Left renal cortex interstitium (tissue), 4 donors: ENCODE measurements around the gene LRMDA. TPM values are rescaled to one million over a fixed set of nuclear protein-coding genes. Genes with fewer than 3 reads are reported as not detected.

ENCODE experiments used
- DNase-seq, 4 donors: peaks; one replicate each; pipeline ENCODE4 v3.0.0-alpha.2; 2013; ENCODE audit warnings: low read depth in 4 of 4, low spot score in 2 of 4, missing footprints in 1 of 4
- polyA plus RNA-seq, 4 donors: library from polyadenylated mRNA; unstranded; fragments of 120-200 nt; gene quantifications; one replicate each; pipeline ENCODE4 v1.2.1, GENCODE V29; 2013; ENCODE audit not compliant: insufficient read length in 4 of 4

LRMDA gene
- polyA plus RNA-seq, 4 donors: 15.3 to 23.5 (median 21.1) TPM

DNA sequence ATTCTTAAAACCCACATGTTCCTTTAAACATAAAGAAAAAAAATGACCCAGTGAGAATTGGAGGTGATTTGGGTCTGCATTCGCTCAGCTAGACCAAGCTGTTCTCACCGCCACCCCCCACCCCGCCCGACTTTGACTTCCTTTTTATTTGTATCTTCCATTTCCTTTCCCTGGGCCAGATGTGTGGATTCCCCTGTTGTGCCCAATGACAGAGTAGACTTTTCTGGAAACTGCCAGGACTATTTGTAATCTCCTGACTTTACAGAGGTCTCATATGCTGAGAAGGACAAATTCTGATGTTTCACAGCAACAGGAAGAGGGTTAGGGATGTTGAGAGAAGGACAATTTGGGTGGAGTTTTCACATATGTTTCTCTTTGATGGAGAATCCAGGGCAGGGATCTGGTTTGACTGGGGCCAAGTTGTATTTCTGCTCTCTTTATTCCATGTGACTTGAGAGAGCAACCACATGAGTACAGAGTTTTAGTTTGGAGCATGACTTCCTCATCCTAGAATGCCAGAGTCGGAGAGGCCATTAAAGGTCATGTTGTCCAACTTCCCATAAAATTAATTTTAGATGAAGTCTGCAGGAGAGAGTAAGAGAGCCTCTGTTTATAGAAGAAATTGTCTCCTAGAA lies 1023.2 kb downstream of the LRMDA start:
- DNase-seq: no peak

DNA sequence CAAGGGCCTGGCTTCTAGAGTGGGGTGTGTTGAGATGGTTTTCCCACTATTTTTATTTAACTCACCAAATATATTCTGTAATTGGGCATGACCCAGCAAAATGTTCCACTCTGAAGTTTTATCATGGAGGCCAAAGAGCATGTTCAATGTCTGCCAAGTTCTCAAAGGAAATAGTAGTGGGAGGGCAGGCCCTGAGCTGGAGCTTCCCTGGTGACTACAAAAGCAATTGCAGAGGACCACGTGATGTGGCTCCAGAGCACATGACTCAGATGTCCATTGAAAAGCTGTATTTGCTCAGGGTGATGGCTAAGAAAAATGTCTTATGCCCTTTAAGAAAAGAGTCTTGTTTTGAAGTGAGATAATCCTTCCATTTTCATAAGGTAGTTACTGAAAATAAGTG lies 1024.8 kb downstream of the LRMDA start:
- DNase-seq: no peak

DNA sequence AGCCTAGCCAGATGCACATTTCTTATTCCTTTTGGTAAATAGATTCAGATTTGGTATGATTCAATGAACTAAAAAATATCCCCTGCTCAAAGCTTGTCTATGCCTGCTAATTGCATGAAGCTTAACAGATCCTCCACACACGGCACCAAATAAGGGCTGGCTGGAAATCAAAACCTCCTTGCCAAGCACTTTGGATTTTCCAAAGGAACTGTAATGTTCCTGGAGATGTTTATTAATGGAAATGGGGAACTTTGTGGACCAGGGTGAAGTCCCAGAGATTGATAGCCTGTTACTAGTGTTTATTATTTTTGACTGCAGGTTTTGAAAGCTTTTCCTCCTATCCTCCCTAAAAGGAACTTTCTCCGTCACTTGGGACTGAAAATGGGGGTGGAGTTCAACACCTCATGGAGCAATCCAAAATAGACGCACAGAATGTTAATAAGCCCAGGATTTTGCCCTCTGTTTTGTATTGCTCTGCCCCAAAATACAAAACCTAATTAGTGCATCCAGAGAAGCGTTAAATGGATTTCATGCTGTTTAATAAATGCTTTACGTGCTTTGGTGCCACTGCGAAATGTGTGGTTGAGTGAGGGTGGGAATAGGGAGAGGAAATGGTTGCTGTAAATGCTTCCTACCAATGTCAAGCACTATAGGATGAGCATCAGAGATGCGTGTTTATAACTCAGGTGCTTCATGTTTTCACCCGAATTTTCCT lies 1027.7 kb downstream of the LRMDA start:
- no peak for DNase-seq

DNA sequence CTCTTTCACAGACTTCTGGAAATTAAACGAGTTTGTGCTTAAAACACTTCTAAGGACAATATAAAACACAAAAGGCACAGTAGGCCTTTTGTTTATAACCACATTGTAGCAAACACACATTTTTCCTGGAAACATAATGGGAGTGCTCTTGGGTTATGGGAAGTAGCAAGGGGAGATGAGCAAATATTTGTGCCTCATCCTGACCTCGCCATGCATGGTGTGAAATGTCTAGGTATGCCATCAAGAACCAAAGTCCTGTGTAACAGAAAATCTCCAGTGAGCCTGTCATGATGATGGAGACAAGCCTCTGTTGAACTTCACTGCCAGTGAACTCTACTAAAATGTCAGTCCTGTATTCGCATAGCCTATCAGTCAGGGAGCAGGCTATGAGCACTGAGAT lies 1029.6 kb downstream of the LRMDA start:
- DNase-seq: no peak

DNA sequence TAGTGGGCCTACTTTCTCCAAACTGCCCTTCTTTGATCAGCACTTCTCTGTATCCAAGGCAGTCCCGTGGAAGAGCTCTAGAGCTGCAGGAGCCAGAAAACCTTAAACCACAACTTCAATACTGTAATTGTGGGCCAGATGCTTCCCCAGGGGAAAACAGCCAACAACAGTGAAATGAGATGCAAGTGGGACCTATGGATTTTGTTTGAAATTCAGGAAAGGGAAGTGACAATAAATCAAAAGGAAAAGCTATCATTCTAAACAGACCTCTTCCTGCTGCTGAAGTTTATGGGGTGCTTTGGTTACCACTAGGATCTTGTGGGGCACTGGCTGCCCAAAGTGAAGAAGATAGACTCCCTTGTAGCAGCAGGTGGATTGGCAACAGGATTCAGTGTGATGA lies 1031.7 kb downstream of the LRMDA start:
- DNase-seq: no peak

DNA sequence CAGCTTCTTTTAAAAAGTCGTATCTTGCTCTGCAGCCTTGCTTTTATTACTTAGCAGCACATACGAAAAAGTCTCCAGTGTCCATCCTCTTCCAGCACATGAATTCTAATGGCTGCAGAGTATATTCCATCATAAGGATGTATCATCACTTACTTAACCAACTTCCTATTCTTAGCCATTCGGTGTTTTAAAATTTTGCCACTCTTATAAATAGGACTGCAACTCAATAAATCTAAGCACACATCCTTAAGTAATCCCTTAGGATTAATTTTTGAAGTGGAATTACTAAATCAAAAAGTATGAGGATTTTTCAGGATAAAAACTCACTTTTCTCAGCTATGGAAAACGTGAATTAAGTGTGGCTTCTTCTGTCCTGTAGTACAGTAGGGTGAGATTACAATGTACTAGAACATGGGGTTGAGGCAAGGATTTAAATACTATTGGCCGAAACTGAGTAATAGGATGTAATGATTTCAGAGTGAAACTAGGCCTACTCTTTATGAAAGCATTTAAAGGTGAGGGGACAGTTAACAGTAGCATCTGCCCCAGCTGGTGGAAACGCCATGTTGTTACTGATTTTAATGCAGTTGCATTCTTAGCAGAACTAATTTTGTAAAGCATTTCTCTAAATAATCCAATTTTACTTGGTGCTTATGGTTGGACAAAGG lies 1035.5 kb downstream of the LRMDA start:
- no peak for DNase-seq

DNA sequence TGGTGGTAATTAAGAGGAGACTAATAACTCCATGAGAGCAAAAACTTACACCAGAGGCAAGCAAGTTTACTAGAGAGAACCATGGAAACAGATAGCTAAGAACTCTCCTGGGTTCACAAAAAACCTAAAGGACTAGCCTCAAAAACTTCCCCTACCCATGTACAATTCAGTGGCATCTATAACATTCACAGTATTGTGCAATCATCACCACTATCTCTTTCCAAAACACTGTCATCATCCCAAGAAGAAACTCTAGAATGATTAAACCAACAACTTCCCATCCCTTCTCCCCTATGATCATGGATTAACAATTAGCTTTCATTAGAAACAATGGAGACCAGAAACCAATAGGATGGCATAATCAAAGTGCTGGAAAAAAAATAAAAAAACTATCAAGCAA lies 1038.3 kb downstream of the LRMDA start:
- DNase-seq: no peak

DNA sequence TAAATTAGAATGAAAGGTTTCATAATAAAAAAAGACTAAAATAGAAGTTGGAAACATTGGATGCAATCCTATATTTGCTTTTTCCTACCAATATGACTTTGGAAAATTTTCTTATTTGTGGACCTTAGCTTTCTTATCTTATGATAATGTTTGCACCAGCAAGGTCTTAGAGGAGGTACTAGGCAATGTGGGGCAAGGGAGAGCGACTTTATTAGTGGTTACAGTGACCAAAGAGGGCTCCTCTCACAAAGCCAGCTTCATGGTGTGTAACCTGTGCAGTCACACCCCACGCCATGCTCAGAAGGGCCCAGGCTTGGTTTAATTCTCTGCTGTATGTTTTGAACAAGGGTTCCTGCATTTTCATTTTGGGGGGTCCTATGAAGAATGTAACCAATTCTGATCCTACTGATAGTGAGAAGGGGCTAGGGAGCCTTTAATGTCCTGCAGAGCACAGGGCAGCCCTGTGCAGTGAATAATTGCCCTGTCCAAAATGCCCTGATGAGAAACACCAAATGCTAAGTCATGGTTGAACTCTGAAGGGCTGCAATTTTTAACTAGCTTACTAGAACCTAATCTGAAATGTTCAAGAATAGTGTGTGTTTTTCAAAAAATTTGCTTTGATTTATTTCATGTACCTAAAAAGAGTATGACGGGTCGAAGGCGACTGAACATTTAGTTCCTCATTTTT lies 1047.8 kb downstream of the LRMDA start:
- no peak for DNase-seq

DNA sequence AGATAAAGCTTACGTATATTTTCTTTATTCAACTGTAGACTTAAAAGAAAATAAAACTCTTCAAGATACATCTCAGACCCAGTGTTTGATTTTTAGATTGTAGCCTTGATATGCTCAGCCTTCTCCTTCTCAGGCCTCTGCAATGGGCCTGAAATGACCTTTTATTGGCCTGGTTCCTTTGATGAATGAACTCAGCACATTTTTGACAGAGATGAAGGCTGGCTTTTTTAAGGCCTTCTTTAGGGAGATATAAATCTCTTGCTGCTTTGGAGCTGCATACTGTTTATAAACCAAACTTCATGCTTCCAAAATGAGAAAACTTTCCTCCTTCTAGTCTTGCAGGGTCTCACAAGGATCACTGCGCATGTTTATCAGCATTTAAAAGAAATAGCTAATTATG lies 1049.8 kb downstream of the LRMDA start:
- no peak for DNase-seq

DNA sequence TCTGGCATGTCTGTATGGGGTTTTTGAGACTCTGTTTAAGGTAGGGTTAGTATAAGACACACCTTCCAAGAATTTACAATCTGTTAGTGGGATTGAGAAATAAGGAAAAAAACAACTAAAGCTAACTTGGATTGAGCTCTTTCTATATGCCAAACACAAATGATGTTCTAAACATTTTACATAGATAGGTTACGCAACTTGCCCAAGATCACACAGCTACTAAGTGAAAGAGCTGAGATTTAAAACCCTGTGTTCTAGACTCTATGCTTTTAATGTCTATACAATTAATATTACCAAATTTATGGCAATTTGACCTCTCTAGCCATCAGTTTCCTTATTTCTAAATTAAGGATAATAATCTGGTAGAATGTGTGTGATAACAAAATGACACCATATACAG lies 1056.2 kb downstream of the LRMDA start:
- no peak for DNase-seq

DNA sequence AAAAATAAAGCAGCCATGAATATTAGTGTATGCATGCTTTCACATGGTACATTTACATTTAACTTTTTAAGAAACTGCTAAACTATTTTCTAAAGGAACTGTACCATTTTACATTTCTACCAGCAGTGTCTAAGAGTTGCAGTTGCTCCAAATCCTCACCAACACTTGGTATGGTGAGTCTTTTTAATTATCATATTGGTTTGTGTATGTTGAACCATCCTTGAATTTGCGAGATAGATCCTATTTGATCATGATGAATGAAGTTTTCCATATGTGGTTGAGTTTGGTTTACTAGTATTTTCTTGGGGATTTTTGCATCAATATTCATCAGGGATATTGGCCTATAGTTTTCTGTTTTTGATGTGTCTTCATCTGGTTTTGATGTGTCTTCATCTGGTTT lies 1057.2 kb downstream of the LRMDA start:
- no peak for DNase-seq

DNA sequence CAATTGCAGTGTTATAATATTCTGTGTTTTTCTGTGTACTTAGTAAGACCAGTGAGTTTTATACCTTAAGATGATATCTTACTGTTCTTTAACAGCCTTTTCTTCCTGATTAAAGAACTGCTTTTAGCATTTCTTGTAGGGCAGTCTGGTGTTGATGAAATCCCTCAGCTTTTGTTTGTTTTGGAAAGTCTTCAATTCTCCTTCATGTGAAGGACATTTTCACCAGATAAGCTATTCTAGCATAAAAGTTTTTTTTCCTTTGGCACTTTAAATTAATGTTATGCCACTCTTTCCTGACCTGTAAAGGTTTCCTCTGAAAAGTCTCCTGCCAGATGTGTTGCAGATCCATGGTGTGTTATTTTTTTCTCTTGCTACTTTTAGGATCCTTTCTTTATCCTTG lies 1059.8 kb downstream of the LRMDA start:
- no peak for DNase-seq

DNA sequence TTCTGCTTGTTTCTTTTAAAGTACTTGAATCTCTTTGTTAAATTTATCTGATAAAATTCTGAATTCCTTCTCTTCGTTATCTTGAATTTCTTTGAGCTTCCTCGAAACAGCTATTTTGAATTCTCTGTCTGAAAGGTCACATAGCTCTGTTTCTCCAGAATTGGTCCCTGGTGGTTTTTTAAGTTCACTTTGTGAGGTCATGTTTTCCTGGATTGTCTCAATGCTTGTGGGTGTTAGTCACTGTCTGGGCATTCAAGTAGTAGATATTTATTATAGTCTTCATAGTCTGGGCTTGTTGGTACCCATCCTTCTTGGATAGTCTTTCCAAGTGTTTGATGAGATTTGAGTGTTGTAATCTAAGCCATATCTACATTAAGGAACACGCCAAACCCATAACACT lies 1060.6 kb downstream of the LRMDA start:
- DNase-seq: no peak

DNA sequence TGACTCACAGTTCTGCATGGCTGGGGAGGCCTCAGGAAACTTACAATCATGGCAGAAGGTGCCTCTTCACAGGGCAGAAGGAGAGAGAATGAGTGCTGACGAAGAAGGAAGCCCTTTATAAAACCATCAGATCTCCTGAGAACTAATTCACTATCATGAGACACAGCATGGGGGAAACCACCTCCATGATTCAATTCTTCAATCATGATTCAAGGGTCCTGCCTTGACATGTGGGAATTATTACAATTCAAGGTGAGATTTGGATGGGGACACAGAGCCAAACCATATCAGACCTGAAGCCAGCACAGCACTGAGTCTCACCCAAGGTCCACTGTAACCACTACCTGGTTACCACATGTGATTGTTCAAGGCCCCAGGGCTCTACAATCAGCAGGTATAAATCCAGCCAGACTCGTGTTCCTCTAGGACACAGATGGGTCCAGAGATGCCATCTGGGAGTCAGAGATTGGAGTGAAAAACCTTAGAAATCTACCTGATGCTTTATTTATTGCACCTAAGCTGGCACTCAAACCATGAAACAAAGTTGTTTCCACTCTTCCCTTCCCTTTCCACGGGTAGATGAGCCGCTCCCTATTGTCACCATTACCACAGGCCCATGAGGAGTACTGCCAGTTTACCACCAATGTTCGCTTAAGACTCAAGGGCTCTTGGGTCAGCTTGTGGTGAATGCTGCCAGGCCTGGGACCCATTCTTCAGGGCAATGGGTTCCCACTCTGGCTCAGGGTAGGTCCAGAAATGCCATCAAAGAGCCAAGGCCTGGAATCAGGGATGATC lies 1061.5 kb downstream of the LRMDA start:
- no peak for DNase-seq

DNA sequence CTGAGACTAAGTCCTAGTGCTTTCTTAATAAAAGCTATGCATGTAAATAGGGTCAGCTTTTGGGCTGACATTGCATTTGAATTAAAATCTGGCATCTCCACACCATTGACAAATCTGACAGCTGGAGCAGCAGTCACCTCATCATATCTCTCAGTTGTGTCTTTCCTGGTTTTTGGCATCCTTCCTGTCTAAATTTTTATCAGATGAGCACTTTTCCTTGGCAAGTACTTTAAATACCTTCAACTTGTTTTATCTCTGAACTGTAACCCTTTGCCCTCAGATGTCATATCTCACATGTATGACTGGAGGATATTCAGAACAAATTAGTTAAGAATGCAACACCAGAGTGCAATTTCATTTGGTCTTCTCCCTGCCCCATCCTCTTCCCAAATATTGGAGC lies 1066.2 kb downstream of the LRMDA start:
- peak in 1 of 4 donors; percentile 16 for DNase-seq

DNA sequence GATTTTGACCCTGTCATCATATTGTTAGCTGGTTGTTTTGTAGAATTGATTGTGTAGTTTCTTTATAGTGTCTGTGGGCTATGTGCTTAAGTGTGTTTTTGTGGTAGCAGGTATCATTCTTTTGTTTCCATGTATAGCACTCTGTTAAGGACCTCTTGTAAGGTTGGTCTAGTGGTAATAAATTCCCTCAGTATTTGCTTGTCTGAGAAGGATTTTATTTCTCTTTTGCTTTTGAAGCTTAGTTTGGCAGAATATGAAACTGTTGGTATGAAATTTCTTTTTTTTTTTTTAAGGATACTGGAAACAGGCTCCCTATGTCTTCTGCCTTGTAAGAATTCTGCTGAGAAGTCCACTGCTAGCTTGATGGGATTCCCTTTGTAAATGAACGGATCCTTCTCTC lies 1073.4 kb downstream of the LRMDA start:
- DNase-seq: no peak

DNA sequence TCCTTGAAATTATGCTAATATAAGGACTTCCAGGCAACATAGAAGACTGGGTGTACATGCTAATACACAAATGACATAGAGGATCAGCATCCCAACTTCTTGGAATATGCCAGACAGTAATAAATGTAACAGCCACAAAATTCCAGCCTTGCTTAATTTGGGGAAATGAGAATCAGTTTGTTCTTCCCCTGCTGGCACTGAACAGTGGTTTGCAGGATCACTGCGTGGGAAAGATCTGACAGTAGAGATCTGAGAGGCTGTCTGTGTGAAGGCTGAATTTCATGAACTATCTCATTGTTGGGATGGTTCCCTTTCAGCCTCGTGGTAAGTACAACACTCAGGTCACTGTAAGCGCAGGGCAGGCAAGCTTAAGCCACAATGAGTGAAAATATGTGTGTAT lies 1078.0 kb downstream of the LRMDA start:
- no peak for DNase-seq

DNA sequence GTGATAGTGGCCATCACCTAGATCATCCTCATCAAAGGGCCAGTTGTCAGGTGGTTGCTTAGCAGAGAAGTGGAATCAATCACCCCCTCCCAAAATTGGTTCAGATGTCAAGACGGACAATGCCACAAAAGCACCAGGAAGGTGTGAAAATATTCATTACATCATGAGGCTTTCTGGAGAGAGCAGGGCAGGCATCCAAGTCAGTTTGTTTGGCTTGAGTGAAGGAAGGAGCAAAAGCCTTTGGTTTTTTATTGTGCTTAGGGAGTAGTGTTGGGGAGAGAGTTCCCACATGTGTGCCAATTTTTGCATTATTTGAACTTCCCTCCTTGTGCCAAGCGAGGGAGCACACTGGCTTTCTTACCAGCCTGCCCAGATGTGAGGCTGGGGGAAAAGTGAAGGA lies 1082.9 kb downstream of the LRMDA start:
- no peak for DNase-seq

DNA sequence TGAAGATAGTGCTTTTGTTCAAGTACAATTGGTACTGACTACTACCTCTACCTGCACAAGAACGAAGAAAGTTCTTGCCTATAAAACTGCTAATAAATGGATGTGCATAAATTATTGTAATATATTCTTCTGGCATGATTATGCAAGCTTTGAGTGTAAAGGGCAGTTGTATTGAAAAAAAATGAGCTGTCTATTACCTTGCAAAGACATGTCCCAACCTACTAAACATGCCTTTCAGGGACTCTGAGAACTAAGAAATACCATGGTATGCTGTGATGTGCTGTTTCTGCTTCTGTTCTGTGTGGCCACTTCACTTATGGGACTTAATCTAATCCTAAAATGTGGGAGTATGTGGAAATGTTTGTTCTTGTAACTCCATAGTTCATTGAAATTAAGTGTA lies 1083.4 kb downstream of the LRMDA start:
- no peak for DNase-seq

DNA sequence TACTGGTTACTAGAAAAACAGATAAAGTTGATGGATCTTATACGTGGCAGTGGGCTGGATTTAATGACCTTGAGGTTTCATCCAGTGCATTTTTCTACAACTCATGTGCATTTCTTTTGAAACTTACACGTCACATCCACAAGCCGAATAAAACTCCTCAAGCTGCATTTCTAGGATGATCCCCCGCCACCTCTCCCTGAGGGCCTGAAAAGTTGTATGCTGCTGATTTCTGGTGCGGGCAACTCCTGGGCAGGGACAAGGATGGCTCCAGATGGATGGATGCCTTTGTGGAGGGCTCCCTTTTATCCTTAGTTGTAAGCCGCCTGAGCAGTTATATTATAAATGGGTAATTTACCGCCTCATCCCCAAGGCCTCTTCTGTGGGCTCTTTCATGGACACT lies 1091.1 kb downstream of the LRMDA start:
- no peak for DNase-seq

DNA sequence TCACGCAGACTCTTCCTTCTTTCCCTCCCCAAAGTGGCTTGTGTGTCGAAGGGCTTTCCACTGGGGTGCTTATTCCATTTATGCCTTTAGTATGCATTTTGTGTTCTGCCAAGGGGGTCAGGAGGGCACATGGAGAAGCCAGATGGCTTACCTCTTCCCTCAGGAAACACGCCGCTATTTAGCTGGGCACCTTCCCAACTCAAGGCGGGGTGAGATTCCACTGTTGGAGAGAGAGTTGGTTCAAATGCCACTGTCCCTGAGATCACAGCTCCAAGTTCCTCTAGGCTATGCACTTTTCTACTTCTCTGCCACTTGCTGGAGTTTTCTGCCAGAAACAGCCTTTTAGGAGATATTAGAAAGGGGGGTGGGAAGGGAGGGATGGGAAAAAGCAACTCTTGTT lies 1091.8 kb downstream of the LRMDA start:
- peak in 1 of 4 donors; percentile 28 for DNase-seq
